Endothelial cell of hepatic sinusoid (primary cell): Measurements from ENCODE around the gene CREG1.

Experiments used
- in situ Hi-C: cut with HindIII; loops from 2 replicates; pipeline ENCODE4 v1.10.0; 2017; ENCODE audit warnings: low sequenced_read_pairs

CREG1 gene

GRCh38 chr1:167538657-167539056, 14.9 kb downstream of the CREG1 start:
- in situ Hi-C loops, result no loop called here

GRCh38 chr1:167533851-167534300, 19.7 kb downstream of the CREG1 start:
- in situ Hi-C loops, result loop anchor here (5.0 kb wide), 1 partner anchor 33 kb away; no protein-coding TSS in a partner anchor

DNA sequence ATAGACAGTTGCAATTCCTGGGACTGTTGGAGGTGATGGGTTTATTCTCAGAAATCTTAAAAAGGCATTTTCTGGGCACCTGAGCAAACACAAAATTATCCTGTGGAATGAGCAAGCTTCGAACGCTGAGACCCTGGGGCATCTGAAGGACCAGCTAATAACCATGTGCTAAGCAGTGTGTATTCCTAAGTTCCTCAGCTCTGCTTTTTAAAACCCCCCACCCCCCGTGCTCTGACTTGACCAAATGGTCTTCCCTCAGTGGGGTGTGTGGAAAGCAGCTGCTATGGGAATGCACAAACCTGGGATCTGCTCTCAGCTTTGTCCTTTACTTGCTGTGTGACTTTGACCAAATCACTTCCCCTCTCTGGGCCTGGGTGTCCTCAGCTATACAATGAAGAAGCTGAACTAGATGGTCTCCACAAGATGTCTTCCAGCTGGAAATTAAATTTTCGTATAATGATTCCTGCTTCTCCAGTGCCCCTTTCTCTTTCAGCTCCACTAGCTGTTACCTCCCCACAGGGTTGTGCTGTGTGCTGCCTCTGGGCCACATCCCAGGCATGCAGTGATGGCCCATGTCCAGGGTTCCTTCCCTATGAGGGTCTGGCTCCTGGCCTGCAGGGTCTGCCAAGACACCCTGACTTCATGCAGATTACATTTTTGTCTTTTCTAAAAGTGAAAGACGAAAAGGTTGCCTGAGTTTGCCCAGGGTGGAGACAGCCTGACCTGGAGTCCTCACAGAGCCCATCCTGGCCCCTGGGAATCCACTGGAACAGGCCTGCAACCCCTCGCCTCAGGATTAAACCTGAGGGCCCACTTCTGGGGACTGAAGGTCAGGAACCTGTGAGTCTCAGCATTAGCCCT, 20.4 kb downstream of the CREG1 start:
- in situ Hi-C loops, result loop anchor here (5.0 kb wide), 1 partner anchor 34 kb away; no protein-coding TSS in a partner anchor

DNA sequence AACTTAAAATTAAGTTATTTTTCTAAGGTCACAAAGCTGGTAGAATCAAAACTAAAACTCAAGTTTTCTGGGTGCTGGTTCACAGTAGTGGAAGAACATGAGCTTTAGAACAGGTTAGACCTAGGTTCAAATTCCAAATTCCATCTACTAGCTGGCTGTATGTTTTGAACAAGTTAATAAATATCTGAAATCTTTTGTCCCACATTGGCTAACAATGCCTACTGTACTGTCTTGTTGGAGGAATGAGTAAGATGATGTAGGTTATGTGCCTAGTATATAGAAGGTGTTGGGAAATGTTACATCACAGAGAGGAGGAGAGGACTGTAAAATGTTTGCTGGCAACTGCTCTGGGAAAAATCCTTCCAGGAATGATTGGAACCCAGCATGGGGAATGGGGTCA, 21.2 kb downstream of the CREG1 start:
- in situ Hi-C loops, result loop anchor here (5.0 kb wide), 1 partner anchor 35 kb away; no protein-coding TSS in a partner anchor

DNA sequence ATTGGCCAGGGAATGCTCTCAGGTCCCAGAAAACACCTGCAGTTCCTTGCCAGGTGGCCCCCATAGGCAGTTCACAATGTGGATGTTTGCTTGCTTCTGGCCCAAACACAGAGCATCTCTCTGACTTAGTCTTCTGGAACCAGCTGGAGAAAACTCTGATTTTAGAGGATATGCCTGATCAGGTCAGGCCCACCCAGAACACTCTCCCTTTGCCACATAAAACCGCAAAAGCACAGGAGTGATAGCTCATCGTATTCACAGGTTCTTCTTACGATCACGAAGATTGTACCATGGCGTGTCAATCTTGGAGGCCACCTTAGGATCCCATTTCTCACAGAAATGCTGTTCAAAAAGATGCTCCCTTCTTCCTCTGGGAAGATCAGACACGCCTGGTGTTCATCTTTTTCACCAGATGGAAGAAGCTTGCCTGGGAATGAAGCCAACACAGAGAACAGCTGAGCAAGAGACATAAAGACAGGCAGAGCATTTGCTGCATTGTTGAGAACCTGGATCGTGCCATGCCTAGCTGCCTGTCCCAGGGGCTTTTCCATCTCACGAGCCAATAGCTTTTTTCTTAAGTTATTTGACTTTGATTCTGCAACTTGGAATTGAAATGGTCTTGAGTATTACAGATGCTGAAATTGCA, 23.6 kb downstream of the CREG1 start:
- in situ Hi-C loops, result loop anchor here (5.0 kb wide), 1 partner anchor 37 kb away; no protein-coding TSS in a partner anchor

GRCh38 chr1:167528057-167528728, 25.4 kb downstream of the CREG1 start:
- in situ Hi-C loops, result no loop called here

DNA sequence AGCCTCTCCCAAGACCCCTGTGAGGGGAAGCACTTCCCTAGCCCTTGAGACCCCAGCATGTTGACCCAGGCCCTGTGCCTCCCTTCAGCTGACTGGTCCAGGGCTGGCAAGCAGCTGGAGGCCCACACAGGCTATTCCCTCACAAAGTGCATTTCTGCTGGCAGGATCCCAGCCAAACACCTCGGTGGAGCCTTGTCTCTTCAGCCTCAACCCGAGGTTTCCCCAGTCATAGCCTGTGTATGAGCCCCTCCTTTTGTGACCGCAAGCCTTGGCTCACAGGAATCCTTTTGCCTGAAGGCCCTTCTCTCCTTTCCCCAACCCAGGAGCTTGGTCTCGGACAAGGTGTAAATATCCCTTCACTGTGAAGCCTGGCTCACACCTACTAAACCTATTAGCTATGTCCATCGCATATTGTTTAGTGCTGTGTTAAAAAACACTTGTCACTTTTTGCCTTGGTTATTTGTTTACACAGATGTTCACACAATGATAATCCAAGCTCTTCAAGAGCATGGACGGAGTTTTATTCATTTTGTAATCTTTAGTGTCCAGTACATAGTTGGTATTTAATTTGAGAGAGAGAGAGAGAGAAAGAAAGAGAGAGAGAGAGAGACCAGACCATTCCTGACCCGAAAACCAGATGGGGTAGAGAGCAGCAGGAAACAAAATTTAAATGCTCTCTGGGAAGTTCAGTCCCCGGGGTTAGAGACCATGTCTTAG, 26.7 kb downstream of the CREG1 start:
- in situ Hi-C loops, result no loop called here

GRCh38 chr1:167524651-167525050, 28.9 kb downstream of the CREG1 start:
- in situ Hi-C loops, result no loop called here

GRCh38 chr1:167522246-167522645, 31.3 kb downstream of the CREG1 start:
- in situ Hi-C loops, result no loop called here

- in situ Hi-C loops, result no loop called here
Measured at GRCh38 chr1:167520711-167521206, 32.8 kb downstream of the CREG1 start.

DNA sequence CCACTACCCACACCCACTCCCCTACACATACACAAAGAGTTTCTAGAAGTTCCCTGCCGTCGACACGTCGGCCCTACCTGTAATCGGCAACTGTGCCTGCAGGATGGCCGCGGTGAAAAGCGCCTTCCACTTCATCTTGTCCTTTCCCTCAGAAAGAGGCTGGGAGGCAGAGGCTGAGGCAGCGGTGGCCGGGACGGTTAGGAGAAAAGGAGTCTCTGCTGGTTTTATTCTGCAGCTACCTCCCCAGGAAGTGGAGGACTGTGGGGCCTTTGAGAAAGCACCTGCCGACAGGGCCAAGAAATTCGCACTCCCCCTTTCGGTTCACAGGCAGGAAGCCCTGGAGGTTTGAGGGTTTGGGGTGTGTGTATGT, 35.2 kb downstream of the CREG1 start, which contains the start of gene CD247:
TSS of gene CD247 (minus strand) at position 199 of the 370 bp plus-strand sequence. CDS start at position 135, 64 bp downstream.
- in situ Hi-C loops, result no loop called here

GRCh38 chr1:167517535-167518330, 35.8 kb downstream of the CREG1 start:
- in situ Hi-C loops, result no loop called here

DNA sequence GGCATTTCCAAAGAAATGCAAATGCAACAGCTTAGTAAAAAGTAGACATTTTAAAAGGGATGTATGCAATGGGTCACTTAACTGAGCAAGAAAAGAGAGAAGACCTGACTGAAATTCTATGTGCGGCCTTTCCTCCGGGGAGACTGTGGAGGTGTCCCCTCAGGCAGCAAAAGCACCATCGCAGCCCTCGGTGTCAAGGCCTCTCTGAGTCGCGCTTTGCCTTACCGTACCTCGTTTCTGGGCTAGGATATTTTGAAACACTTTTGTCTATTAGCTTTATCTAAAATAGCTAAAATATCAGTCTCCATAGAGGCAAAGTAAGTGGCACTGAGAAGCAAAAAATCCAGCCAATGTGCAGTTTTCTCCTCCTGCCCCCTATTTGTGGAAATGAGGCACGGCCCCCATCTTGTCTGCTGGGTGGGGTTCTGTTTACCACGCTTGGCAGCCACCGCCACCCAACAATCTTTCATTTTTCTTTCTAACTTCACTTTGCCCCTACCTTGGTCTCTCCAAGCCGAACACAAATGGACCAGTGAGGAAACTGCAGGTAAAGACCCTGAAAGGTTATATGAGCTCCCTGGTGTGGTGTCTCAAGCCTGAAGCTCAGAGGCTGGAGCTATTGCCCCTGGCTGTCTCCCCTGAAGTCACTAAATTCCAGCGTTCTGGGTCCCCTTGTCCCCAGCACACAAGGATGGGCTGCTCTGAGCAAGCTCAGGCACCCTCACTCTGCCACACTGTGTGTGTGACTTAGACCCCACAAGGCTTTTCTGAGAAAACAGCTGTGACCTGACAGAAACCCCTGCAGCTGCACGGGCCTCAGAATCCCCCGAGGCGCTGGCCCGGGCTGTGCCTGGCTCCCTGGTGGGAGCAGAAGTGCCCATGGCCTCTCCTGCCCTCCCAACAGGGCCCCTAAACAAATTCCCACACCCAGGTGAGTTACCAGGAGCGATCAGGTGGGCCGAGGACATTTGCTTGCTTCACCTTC, 36.9 kb downstream of the CREG1 start:
- in situ Hi-C loops, result no loop called here

GRCh38 chr1:167515893-167516321, 37.7 kb downstream of the CREG1 start:
- in situ Hi-C loops, result no loop called here

DNA sequence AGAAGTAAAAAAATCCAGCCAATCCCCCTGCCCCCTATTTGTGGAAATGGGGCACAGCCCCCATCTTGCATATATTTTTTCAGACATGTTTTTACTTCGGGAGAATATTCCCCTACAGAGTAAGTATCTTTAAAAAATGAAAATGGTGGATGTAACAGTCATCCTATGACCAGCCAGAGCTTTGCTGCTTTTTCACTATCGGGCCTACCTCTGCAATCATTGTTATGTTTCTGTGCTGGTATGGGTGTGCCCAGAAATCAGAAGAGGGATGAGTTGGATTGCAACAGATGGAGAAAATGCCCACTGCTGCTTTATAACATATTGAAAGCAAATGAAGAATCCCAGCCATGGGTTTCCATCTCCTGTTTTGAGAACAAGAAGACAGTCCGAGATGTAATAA, 38.1 kb downstream of the CREG1 start:
- in situ Hi-C loops, result no loop called here

- in situ Hi-C loops, result loop anchor here (5.0 kb wide), 1 partner anchor 48 kb away; no protein-coding TSS in a partner anchor
Measured at GRCh38 chr1:167514288-167514687, 39.3 kb downstream of the CREG1 start.

GRCh38 chr1:167512046-167512654, 41.4 kb downstream of the CREG1 start:
- in situ Hi-C loops, result loop anchor here (5.0 kb wide), 1 partner anchor 50 kb away; no protein-coding TSS in a partner anchor
